ENCODE data around the gene DISC1. TPM values are rescaled to one million over a fixed set of nuclear protein-coding genes. Genes with fewer than 3 reads are reported as not detected.
A peak's percentile ranks its signal among the peaks of the same experiment; 100 is the strongest.

Gene DISC1
- total RNA-seq, 1 experiment from 2014 or later: 9.8 TPM

DNA sequence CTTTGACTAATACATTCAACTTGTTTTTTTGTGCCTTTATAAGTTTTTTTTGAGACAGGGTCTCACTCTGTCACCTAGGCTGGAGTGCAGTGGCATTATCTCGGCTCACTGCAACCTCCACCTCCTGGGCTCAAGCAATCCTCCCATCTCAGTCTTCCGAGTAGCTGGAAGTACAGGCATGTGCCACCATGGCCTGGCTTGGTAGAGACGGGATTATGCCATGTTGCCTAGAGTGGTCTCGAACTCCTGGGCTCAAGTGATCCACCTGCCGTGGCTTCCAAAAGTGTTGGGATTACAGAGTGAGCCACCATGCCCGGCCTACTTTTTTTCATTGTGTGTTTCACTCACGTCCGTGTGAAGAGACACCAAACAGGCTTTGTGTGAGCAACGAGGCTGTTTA is 202.7 kb downstream of the DISC1 start:
- BruUV-seq (replicated peaks): no TSS peak
- TF ChIP-seq CTCF (IDR thresholded peaks at IDR 0.05; ENCODE audit: unreplicated experiment): no peak
- Mint-ChIP-seq H3K27ac (ENCODE audit: unreplicated experiment) (no peak overlapping the region), H3K4me3 (ENCODE audit: low read depth, unreplicated experiment) (no peak overlapping the region), H3K27me3 (ENCODE audit: unreplicated experiment) (no peaks in the 10 kb centered on the region), H3K9me3 (ENCODE audit: low read depth, unreplicated experiment) (no peaks in the 10 kb centered on the region), H3K4me1 (ENCODE audit: low read depth, unreplicated experiment) (peaks cover 42% of the 10 kb centered on the region), H3K36me3 (ENCODE audit: insufficient read depth, unreplicated experiment) (peaks cover 6% of the 10 kb centered on the region)
- intact Hi-C loops (cut with micrococcal nuclease; ENCODE audit: unreplicated experiment): loop anchor here (10.0 kb wide), 1 partner anchor 205 kb away; the partner anchor contains the start of gene DISC1
- CTCF ChIA-PET: no interaction called here
- DNase-seq: no peak

DNA sequence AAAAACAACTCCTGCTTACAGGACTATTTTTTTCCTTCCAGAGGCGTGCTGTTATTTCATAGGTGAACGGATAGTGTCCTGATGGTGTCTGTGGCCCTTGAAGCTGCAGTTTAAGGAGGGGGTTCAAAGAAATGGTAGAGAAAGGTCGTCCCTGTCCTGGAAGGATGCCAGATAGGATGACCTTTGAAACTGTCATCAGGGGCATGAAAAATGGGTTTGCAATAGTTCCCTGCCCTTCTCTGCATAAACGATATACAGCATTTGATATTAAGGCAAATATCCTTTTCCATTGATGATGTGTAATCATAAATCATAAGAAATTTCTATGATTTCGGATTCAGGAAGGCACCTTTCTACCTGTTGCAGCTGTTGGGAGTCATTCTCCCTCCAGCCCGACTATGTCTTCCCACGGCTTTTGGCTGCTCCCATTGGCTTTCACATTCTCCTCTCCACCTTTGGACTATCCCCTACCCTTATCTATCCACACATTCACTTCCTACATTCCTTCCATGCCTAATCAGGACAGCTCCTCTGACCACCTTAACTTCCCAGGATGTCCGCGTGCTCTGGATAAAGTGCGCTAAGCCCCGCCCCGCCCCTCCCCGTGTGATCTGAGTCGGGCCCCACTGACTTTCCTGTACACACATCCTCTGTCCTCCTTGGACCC is 209.8 kb downstream of the DISC1 start:
- no peaks in the 10 kb centered on the region for H3K27me3 Mint-ChIP-seq (ENCODE audit: unreplicated experiment)
- CTCF ChIA-PET: no interaction called here
- intact Hi-C loops (cut with micrococcal nuclease; ENCODE audit: unreplicated experiment): no loop called here
- H3K4me3 Mint-ChIP-seq (ENCODE audit: low read depth, unreplicated experiment): peak overlapping the region; percentile 58
- BruUV-seq (replicated peaks): no TSS peak
- H3K9me3 Mint-ChIP-seq (ENCODE audit: low read depth, unreplicated experiment): no peaks in the 10 kb centered on the region
- H3K27ac Mint-ChIP-seq (ENCODE audit: unreplicated experiment): no peak overlapping the region
- H3K4me1 Mint-ChIP-seq (ENCODE audit: low read depth, unreplicated experiment): peaks cover 44% of the 10 kb centered on the region
- TF ChIP-seq CTCF (IDR thresholded peaks at IDR 0.05; ENCODE audit: unreplicated experiment): no peak
- H3K36me3 Mint-ChIP-seq (ENCODE audit: insufficient read depth, unreplicated experiment): no peaks in the 10 kb centered on the region
- no peak for DNase-seq

DNA sequence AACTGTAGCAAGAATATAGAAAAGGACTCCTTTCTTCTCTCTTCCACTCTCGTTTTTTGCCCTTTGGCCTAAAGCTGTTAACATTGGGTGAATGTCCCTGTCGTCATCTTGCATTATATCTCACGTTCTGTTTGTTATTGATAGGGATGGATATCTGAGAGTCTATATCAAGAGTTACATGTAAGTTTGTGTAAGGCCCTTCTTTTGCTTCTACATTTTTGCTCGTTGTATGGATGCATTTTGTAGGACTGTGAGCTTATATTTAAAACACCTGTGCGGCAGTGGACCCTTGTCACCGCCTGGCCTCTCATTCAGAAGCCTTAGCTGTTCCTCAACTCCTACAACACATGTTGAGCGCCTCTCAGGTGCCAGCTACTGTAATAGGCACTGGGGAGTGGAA is 211.9 kb downstream of the DISC1 start:
- no peaks in the 10 kb centered on the region for H3K9me3 Mint-ChIP-seq (ENCODE audit: low read depth, unreplicated experiment)
- H3K4me3 Mint-ChIP-seq (ENCODE audit: low read depth, unreplicated experiment): no peak overlapping the region
- H3K27ac Mint-ChIP-seq (ENCODE audit: unreplicated experiment): no peak overlapping the region

DNA sequence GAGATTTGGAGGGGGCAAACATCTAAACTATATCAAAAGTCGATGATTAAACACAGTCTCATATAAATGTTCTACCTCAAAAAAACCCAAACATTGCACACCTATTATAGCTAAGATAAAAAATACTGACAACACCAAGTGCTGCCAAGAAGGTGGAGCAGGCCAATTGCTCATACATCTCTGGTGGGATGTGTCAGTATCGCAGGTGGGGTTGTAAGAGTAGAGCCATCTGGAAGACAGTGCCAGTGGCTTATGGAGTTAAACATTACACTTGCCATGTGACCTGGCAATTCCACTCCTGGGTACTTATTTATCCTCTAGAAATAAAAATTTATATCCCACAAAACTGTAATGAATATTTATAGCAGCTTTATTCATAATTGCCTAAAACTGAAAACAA is 213.4 kb downstream of the DISC1 start:
- H3K36me3 Mint-ChIP-seq (ENCODE audit: insufficient read depth, unreplicated experiment): no peaks in the 10 kb centered on the region
- no peak overlapping the region for H3K4me3 Mint-ChIP-seq (ENCODE audit: low read depth, unreplicated experiment)
- no peaks in the 10 kb centered on the region for H3K27me3 Mint-ChIP-seq (ENCODE audit: unreplicated experiment)
- no peak overlapping the region for H3K27ac Mint-ChIP-seq (ENCODE audit: unreplicated experiment)
- intact Hi-C loops (cut with micrococcal nuclease; ENCODE audit: unreplicated experiment): no loop called here
- DNase-seq: no peak
- CTCF ChIA-PET: no interaction called here
- no TSS peak for BruUV-seq (replicated peaks)
- no peaks in the 10 kb centered on the region for H3K9me3 Mint-ChIP-seq (ENCODE audit: low read depth, unreplicated experiment)
- peaks cover 31% of the 10 kb centered on the region for H3K4me1 Mint-ChIP-seq (ENCODE audit: low read depth, unreplicated experiment)
- no peak for TF ChIP-seq CTCF (IDR thresholded peaks at IDR 0.05; ENCODE audit: unreplicated experiment)

More for the DNA sequence above, 211.9 kb downstream of the DISC1 start:
- H3K4me1 Mint-ChIP-seq (ENCODE audit: low read depth, unreplicated experiment): peaks cover 31% of the 10 kb centered on the region
- intact Hi-C loops (cut with micrococcal nuclease; ENCODE audit: unreplicated experiment): no loop called here
- no peak for TF ChIP-seq CTCF (IDR thresholded peaks at IDR 0.05; ENCODE audit: unreplicated experiment)
- DNase-seq: no peak
- no TSS peak for BruUV-seq (replicated peaks)
- CTCF ChIA-PET: no interaction called here
- H3K27me3 Mint-ChIP-seq (ENCODE audit: unreplicated experiment): no peaks in the 10 kb centered on the region
- H3K36me3 Mint-ChIP-seq (ENCODE audit: insufficient read depth, unreplicated experiment): no peaks in the 10 kb centered on the region

All from Calu3 (cell line).